ENCODE results near the gene PLA2G4A.
"Not testable (repeated sequence)": the region's sequence is repeated elsewhere in the genome, so short reads cannot be mapped to it uniquely, and the experiment has no call there.

Gene PLA2G4A

DNA sequence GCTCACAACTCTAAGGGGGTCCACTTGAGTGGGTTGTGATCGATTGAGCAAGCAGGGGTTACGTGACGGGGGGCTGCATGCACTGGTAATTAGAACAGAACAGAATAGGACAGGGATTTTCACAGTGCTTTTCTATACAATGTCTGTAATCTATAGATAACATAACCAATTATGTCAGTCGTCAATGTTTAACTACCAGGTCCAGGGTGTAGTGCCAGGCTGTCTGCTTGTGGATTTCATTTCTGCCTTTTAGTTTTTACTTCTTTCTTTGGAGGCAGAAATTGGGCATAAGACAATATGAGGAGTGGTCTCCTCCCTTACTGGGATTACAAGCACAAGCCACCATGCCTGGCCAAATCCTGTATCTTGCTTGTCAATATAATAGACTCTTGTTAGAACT lies 94.1 kb downstream of the PLA2G4A start:
- not testable (repeated sequence) for DNase-seq (ENCODE audit: low spot score)

DNA sequence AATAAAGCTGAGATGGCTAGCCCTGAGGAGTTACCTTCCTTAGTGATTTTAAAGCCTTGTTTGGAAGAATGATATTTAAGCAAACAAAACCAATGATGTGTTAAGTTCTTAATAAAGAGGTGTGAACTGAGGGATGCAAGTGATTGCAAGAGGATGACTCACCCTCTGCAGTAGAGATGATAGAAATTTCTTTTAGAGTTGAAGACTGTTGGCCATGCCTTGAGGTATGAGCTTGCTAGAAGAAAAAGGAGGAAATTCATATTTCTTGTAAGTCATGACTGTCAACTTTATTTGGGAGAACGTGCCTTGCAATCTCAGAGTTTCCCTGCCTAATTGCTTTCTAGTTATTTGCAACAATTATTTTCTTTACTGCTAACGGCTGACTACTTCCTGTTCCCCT lies 94.7 kb downstream of the PLA2G4A start:
- DNase-seq (ENCODE audit: low spot score) = no peak

DNA sequence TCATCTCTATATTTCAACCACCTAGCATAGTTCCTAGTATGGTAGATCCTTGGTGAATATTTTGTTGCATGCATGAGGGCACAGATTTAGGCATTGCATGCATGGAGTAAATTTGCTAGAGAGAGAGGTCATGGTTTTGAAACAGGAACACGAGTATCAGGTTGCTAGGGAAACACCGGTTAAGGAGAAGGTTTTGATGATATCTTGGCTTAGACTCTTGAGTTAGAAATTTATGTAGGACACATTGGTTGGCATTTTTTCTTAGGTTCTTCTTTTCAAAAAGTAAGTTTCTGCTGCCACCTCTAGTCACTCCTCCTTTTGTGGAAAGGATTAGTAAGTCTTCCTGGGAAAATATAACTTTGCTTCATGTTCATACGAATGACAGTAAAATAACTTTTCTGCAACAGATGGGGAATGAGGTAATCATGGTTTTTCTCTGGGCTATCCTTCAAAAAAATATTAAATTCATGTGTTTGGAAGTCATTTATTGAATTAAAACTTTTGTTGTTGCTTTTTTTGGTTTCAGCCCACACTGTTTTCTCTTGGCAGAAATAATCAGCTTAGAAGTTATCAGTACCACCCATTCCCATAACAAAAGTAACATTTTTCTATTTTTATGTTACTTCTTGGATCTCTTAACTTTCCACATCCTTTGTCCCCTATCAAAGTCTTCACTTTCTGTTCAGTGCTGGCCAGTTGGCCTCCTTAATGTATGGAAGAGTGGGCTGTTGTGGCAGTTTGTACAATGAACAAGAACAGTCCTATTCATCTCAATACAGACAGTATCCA lies 97.3 kb downstream of the PLA2G4A start:
- no peak for DNase-seq (ENCODE audit: low spot score)

DNA sequence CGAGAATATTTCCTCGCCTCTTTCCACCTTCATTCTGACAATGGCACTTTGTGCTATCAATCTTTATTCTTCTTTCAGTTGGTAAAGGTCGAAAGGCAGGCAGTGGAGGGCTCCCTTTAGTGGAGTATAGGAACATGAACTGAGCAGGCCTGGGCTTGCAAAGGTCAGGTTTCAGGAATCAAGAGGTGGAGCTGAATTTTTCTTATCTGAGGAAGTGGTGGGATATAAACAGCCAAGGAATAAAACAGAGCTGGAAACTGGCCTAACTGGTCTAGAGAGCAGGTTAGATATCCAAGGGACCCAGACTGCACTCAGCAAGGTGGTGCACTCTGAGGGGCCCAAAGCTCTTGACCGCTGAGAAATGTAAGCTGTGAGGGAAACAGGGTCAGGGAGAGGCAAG lies 99.1 kb downstream of the PLA2G4A start:
- no peak for DNase-seq (ENCODE audit: low spot score)

DNA sequence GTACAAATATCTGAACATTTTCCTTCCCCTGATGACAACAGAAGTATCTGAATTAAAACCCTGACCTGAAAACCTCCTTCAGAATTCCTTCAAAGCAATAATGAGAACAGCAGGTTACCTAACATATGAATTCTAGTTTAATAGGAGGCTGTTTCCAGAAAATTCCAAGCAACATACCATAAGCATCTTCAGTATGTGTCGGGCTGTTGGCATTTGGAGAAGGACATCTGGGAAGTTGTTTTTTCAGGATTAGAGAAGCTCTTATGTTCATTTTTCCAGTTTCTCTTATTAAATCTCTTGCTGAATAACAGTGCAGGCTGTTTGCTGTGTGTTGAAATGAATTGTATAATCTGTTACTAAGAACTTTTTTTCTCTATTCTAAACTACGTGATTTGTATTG lies 101.5 kb downstream of the PLA2G4A start:
- no peak for DNase-seq (ENCODE audit: low spot score)

DNA sequence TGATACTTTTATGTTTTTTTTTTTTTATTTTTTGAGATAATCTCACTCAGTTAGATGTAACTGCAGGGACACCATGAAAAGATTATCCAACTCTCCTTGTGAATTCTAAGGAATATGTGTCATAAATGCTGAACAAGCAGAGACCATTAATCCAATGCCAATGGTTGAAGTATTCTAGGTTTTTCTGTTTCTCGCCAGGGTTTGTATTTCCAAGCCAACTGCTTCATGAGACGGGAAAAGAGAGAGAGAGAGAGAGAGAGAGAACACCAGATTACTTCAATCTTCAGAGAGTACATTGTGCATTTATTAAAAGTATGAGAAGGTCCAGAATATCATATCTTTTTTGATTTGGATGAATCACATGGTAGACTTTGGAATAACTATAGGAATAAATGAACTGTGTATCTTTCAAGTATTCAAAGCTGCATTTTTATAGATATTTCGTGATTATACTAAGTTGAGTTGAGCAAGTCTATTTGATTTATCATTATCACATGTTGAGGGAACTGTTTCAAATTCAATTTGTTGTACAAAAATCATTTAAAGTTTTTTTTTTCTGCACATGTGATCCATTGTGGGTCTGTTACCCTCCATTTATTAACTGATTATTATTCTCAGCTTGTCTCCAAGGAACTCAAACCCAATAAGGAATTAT lies 108.4 kb downstream of the PLA2G4A start:
- DNase-seq (ENCODE audit: low spot score) = no peak

DNA sequence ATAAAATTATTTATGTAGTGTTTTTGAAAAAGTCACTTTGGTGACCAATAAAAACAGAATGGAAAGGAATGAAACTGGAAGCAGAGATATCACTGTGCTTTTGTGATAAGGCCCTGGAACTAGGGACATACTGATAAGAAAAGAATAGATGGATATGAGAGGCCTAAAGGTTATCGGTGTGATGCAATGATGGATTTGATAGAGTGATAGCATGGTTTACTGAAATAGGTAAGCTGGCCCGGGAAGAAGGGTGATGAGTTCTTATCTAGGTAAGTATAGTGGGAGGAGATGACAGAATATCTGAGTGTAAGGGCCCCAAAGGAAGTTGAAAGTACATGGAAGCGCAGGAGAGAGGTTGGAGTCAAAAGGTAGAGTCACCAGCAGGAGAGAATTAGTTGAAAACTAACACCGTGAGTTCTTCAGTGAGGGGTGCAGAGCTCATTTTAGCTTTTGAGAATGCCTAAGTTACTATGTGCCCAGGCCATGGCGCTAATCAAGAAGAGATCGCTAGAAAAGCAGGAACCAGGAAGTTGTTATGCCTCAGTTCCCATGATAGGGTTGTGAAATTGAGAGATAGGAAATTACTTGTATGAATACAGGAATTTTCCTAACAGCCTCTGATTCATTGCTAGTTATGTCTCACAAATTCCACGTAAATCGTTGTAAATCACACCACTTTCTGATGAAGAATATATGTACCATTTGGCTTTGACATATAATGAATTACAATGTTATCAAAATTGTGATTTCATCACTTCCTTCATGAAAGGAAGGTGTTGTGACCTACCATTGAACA lies 115.3 kb downstream of the PLA2G4A start:
- no peak for DNase-seq (ENCODE audit: low spot score)

DNA sequence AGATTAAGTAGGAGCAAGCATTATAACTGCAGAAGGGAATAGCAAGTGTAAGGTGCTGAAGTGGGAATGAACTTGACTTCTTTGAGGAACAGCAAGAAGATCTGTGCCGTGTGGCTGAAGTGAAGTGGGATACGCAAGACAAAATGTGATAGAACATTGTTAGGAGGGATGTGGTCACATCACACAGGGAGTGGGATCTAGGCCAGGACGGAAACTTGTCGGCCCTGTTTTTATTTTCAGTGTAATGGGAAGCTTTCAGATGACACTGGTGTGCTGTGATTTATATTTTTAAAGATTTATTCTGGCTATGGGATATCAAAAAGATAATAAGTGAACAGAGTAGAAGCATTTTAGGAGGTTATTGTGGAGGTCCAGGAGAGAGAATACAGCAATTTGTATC lies 116.4 kb downstream of the PLA2G4A start:
- no peak for DNase-seq (ENCODE audit: low spot score)

DNA sequence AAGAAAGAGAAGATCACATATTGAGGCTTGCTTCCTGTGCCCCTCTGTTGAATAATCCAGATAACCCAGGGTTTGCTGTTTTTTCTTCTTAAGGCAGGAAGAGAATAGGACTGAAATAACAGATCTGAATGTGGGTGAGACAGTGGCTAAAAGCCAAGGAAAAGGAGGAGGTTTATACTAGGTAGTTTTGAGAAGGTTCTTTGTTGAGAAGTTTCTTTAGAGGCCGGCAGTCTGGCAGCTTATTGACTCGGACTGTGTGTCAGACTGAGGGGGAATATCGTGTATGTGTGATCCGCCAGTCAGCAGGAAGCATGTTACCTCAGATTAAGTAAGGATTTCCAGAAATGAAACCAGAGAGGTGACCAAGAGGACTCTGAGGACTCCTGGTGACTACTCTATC lies 119.8 kb downstream of the PLA2G4A start:
- peak; percentile 13 for DNase-seq (ENCODE audit: low spot score)

DNA sequence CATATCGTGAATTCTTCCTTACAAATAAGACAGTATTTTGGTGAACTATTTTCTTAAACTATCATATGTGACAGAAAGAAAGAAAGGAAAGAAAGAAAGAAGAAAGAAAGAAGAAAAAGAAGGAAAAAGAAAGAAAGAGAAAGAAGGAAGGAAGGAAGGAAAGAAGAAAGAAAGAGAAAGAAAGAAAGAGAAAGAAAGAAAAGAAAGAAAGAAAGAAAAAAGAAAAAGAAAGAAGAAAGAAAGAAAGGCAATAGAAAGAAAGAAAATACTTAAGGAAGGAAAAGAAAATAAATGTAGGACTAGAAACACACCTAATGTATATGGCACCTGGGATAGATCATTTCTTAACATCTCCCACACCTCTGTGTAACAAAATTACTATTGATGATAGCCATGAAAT lies 120.4 kb downstream of the PLA2G4A start:
- DNase-seq (ENCODE audit: low spot score) = no peak

DNA sequence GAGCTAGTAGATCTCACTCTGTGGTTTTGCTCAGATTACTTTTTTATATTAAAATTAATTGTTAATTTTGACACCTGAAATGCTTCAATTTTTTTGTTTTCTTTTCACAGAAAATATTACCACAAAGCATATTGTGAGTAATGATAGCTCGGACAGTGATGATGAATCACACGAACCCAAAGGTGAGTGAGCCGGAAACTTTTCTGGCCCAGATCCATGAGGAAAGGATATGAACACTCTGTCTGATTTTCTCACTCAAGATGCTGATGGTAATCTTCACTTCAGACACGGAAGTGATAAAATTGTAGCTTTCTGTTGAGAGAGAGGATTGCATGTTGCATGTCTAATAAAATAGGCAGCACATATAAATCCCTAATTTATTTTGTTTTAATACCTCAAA lies 121.8 kb downstream of the PLA2G4A start:
- no peak for DNase-seq (ENCODE audit: low spot score)

DNA sequence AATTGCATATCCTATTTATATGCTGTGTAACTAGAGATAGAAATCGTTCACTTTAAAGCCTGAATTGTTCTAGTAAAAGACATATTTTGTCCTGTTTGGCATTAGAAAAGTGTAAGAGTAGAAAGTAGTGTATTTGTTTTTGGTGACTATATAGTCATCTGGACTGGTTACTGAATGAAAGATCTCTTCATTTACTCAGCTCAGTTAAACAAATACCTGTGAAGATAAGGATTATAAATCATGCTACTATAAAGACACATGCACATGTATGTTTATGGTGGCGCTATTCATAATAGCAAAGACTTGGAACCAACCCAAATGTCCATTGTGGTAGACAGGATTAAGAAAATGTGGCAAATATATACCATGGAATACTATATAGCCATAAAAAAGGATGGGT lies 125.1 kb downstream of the PLA2G4A start:
- no peak for DNase-seq (ENCODE audit: low spot score)

DNA sequence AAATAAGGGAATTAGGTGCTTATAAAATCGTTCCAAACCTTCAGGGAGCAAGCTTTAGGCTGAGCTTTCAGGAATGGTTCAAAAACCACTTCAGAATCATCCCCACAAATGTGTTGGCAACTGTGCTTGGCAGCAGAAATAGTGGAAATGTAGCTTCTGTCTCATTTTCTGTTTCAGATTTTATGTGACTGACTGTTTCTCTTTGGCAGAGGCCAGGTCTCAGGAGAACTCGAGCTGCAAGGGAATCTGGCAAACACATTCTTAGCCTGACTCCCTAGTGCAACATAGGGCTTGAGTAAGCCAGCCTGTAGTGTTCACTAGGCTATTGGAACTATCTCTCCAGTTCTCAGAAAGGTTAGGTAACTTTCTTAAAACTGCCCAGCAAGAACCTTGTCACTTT lies 128.6 kb downstream of the PLA2G4A start:
- DNase-seq (ENCODE audit: low spot score) = no peak

DNA sequence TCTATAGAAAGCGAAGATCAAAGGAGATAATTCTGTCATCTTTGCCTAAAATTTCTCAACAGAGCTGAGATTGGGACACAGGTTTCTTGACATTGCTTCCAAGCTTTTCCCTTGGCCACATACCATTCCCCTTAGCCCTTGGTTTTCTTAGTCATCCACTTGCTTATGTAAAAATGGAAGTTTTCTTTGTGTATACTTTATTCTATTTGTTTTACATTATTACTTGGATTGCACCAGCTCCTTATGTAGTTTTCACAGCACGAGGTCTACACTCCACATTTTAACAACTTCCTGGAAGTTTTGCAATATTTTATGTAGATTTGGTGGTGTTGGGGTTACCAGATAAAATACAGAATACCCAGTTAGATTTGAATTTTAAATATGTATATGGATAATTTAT lies 129.8 kb downstream of the PLA2G4A start:
- no peak for DNase-seq (ENCODE audit: low spot score)

DNA sequence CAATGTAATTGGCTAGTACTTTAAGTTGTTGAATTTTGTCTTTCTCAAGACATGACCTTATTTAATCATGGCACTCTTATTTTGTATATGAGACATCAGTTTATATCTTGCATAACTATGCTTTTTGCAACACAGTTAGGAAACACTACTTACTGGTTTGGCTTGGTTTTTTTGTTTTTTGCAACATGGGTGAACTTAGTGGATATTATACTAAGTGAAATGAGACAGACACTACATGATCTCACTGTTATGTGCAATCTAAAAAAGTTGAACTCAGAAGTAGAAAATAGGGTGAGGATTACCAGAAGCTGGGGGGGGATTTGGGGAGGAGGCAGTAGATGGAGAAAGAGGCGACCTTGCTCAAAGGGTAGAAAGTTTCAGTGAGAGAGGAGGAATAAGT lies 132.1 kb downstream of the PLA2G4A start:
- no peak for DNase-seq (ENCODE audit: low spot score)

DNA sequence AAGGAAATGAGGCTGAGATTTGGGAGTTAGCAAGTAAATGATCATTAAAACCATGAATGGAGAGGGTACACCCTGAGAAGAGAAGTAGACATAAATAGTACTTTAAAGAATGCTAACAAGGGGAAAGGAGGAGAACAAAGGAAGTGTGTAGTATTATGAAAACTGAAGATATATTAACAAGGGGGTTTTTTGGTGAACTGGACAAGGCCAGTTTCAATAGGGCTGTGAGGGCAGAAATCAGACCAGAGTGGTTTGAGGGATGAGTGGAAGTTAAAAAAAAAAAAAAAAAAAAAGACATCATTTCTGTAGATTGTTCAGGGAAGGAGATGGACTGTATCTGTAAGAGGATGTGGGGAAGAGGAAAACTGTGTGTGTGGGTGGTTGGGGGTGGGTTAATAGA lies 137.1 kb downstream of the PLA2G4A start:
- DNase-seq (ENCODE audit: low spot score) = no peak

DNA sequence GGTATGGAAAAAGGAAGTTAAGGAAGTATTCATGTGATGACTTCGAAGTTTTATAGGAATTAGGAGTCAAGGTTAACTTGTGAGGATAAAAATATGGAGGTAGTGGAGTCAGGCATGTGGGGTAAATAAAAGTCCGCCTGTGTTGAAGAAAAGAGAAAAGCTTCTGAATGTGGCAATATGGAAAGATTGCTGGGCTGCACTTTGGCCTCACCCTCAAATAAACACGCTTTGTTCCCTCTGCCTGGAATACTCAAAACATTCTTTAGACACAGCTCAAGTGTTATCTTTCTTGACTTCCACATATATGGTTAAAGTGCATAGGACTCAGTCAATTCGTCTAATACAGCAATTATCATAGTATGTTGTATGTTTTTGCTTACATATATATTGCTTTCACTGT lies 137.7 kb downstream of the PLA2G4A start:
- DNase-seq (ENCODE audit: low spot score) = no peak

DNA sequence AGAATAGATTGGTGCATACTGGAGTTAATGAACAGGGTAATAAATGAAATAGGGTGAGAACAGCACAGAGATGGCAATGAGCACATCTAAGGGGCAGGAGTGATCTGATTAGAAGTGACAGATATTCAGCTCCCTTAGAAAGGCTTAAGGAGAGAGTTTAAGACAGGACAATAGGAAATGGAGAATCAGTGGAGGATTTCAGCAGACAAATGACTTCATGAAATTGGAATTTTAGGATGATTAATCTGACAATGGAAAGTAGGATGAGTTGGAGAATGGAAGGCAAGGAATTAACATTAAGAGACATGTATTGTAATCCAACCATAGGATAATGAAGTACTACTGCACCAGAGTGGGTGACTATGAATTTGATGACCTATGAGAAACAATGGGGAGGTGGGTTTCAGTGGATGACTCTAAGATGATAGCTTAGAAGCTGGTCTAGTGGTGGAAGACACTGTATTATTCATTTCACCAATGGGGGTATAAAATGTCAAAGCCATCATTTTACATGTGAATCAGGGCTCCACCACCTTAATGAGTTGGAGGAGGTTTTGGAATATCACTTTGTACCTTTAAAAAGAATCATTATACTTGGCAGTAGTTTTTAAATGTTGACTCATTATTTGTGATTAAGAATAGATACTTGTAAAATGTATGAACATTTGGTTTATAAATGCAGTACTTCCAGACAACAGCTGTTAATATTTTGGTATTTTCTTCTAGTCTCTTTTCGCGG lies 139.1 kb downstream of the PLA2G4A start:
- no peak for DNase-seq (ENCODE audit: low spot score)

DNA sequence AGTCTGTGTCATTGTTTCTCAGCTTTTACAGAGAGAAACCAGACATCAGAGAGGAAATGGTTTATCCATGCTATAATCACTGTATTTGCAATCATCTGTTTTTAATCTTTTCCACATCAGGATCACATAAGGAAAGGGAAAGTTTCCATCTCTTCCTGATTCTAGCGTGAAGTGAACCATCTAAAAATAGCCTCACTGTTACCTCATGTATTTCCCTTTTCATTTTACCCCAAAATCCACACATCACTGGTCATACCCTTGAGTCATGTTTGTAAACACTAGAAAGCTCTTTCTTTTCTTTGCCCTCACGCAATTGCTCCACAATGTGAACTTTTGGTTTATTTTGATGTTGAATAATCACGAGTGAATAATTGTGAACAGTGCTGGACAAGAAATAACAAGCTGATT lies 146.0 kb downstream of the PLA2G4A start:
- DNase-seq (ENCODE audit: low spot score) = no peak

DNA sequence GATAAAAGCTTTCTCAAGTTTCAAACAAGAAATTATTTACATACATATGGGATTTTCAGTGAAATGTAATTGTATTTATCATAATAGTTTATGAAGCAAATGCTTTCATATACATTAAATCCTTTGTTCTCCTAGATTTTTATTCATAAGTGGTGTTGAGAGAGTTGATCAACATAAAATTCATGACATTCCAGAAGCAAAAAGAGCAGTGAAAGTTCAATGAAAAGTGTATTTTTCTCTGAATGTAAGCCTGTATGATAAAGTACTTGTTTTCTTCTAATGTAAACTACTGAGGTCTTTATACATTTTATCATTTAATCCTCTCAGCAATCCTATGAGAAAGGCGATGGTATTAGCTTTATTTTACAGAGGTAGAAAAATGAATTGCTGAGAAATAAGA lies 146.5 kb downstream of the PLA2G4A start:
- DNase-seq (ENCODE audit: low spot score) = no peak

DNA sequence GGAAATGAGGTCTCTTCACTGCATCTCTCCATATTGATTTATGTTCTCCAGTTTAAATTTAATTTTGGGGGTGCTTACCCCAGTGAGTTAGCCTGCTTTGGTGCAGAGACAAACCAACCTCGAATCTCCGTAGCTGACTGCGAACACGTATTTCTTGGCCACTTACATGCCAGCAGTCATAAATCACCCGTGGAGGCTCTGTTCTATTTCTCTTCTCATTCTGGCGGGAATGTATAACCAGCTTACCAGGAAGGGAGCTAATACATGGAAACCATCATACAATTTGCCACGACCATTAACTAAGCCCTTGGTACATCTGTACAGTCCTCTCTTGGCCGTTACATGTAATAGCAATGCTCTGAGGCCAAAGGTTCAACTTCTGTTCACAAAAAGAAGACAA lies 148.0 kb downstream of the PLA2G4A start:
- DNase-seq (ENCODE audit: low spot score) = no peak

DNA sequence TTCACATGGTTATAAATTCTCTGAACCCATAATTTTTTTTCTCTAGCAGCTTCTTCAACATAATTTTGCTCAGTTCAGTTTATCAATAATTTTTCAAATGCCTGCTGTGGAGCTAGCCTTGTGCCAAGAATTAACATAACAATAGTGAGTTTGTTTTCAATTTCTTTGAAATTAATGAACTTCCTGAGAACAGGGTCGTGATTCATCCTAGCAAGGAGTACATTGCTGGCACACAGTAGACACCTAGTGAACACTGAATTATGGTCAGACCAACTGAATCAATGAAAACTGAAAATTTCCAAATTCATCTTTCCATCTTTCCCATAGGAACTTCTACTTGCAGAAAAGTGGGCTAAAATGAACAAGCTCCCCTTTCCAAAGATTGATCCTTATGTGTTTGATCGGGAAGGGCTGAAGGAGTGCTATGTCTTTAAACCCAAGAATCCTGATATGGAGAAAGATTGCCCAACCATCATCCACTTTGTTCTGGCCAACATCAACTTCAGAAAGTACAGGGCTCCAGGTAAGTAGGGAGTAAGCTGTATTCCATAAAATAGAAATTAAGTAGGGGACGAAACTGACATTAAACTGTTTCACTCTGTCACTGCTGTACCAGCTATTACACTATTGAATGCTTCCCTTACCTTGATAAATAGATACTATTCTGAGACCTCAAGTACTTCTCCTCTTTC lies 148.7 kb downstream of the PLA2G4A start:
- DNase-seq (ENCODE audit: low spot score) = no peak

All from pons (tissue), 1 donor.